GM23338 (cell line): ENCODE results near the gene CYP1A2. TPM values are rescaled to one million over a fixed set of nuclear protein-coding genes. Genes with fewer than 3 reads are reported as not detected.

ENCODE experiments used
- ATAC-seq: fragments of 200-7000 bp; cut with Tn5 transposase; 3 replicates; pipeline ENCODE4 v1.9.1; 2020
- DNase-seq: peaks from one replicate; pipeline ENCODE4 v3.0.0-alpha.2; 2015; ENCODE audit warnings: low spot score
- H2AFZ ChIP-seq: fragments of 200-600 bp; sonication (generic); 2 replicates; pipeline ENCODE4 v1.8.0; 2016; ENCODE audit warnings: antibody characterized with exemption, mild to moderate bottlenecking, moderate library complexity
- H3F3A ChIP-seq: fragments of 200-600 bp; sonication (generic); replicated peaks from 2 replicates; pipeline ENCODE4 v1.8.0; 2017; ENCODE audit warnings: antibody characterized with exemption, mixed run types, low read depth
- H3K27ac ChIP-seq: fragments of 200-600 bp; sonication (generic); 2 replicates; pipeline ENCODE4 v1.6.1; 2016; ENCODE audit warnings: low read depth
- H3K27me3 ChIP-seq: fragments of 200-600 bp; sonication (generic); 2 replicates; pipeline ENCODE4 v1.8.0; 2016; ENCODE audit warnings: mild to moderate bottlenecking, mixed run types, moderate library complexity; ENCODE audit not compliant: insufficient read depth
- H3K36me3 ChIP-seq: fragments of 200-600 bp; sonication (generic); 2 replicates; pipeline ENCODE4 v1.8.0; 2016; ENCODE audit warnings: mild to moderate bottlenecking; ENCODE audit not compliant: insufficient read depth
- H3K4me1 ChIP-seq: fragments of 200-600 bp; sonication (generic); 2 replicates; pipeline ENCODE4 v1.8.0; 2016; ENCODE audit warnings: mild to moderate bottlenecking, moderate library complexity; ENCODE audit not compliant: insufficient read depth
- H3K4me2 ChIP-seq: fragments of 200-600 bp; sonication (generic); 2 replicates; pipeline ENCODE4 v1.7.1; 2017; ENCODE audit warnings: mixed run types
- H3K4me3 ChIP-seq: fragments of 200-600 bp; sonication (generic); 2 replicates; pipeline ENCODE4 v1.6.1; 2016; ENCODE audit warnings: mixed run types
- H3K79me2 ChIP-seq: fragments of 200-600 bp; sonication (generic); replicated peaks from 2 replicates; pipeline ENCODE4 v1.8.0; 2017; ENCODE audit warnings: mild to moderate bottlenecking; ENCODE audit not compliant: insufficient read depth
- H3K9me2 ChIP-seq: fragments of 200-600 bp; sonication (generic); 2 replicates; pipeline ENCODE4 v1.8.0; 2017; ENCODE audit not compliant: insufficient read depth
- H4K20me1 ChIP-seq: fragments of 200-600 bp; sonication (generic); replicated peaks from 2 replicates; pipeline ENCODE4 v1.8.0; 2017; ENCODE audit warnings: mild to moderate bottlenecking; ENCODE audit not compliant: insufficient read depth
- H3K27ac Mint-ChIP-seq: 2 replicates; pipeline ENCODE4 v1.8.0; 2020; ENCODE audit warnings: inconsistent platforms, mild to moderate bottlenecking, moderate library complexity, mixed read lengths
- H3K27me3 Mint-ChIP-seq: 3 replicates; pipeline ENCODE4 v1.8.0; 2022; ENCODE audit warnings: low read depth, mild to moderate bottlenecking, moderate library complexity, mixed read lengths, inconsistent platforms; ENCODE audit not compliant: insufficient read depth, poor library complexity
- H3K36me3 Mint-ChIP-seq: 3 replicates; pipeline ENCODE4 v1.8.0; 2021; ENCODE audit warnings: low read depth, mild to moderate bottlenecking, inconsistent platforms, moderate library complexity, mixed read lengths
- H3K4me1 Mint-ChIP-seq: 3 replicates; pipeline ENCODE4 v1.8.0; 2020; ENCODE audit warnings: mild to moderate bottlenecking, inconsistent platforms, mixed read lengths
- H3K4me3 Mint-ChIP-seq: 3 replicates; pipeline ENCODE4 v1.8.0; 2021; ENCODE audit warnings: moderate library complexity, mild to moderate bottlenecking, inconsistent platforms, mixed read lengths
- H3K9me3 Mint-ChIP-seq: 3 replicates; pipeline ENCODE4 v1.8.0; 2020; ENCODE audit warnings: moderate library complexity, mild to moderate bottlenecking, inconsistent platforms, mixed read lengths
- CREB1 ChIP-seq: fragments of 250-450 bp; sonication (Bioruptor Pico); IDR thresholded peaks from 2 replicates; pipeline ENCODE4 v1.5.0; 2020; ENCODE audit warnings: low read depth, mild to moderate bottlenecking, moderate library complexity
- EZH2 ChIP-seq: fragments of 200-600 bp; sonication (generic); IDR thresholded peaks from one replicate; pipeline ENCODE4 v1.8.0; 2017; ENCODE audit warnings: antibody characterized with exemption, mild to moderate bottlenecking, low read depth; ENCODE audit not compliant: unreplicated experiment
- POLR2AphosphoS5 ChIP-seq: IDR thresholded peaks from 2 replicates; pipeline ENCODE4 v1.6.1; 2016; ENCODE audit warnings: antibody characterized with exemption, low read depth
- STAT1 ChIP-seq: IDR thresholded peaks from one replicate; pipeline ENCODE4 v1.6.1; 2016; ENCODE audit warnings: antibody characterized with exemption; ENCODE audit not compliant: unreplicated experiment
- ZNF114 ChIP-seq: fragments of 250-450 bp; sonication (Bioruptor Pico); IDR thresholded peaks from 2 replicates; pipeline ENCODE4 v1.5.0; 2020; ENCODE audit warnings: mild to moderate bottlenecking, moderate library complexity
- ZNF331 ChIP-seq: fragments of 250-450 bp; sonication (Bioruptor Pico); IDR thresholded peaks from 2 replicates; pipeline ENCODE4 v1.5.0; 2020; ENCODE audit warnings: low read depth, mild to moderate bottlenecking, moderate library complexity
- polyA plus RNA-seq: library from polyadenylated mRNA; unstranded; fragments of >200 nt; fragmentation: Nextera tagmentation; extraction: Ambion mirVana; gene quantifications from 2 replicates; pipeline ENCODE4 v1.2.1, GENCODE V29; 2016
- total RNA-seq: library from RNA; depleted of rRNA; stranded (reverse); fragments of >200 nt; shearing (Covaris generic); gene quantifications from 2 replicates; pipeline ENCODE4 v1.2.3, GENCODE V29; 2014
- TF ChIP-seq, protein P1 (sequence below): IDR thresholded peaks from 2 replicates; pipeline ENCODE4 v1.6.1; 2016; ENCODE audit warnings: antibody characterized with exemption
- TF ChIP-seq, protein P2 (sequence below): fragments of 250-450 bp; sonication (Bioruptor Pico); IDR thresholded peaks from 2 replicates; pipeline ENCODE4 v1.5.0; 2020; ENCODE audit warnings: mild to moderate bottlenecking, moderate library complexity
- TF ChIP-seq, protein P3 (sequence below), 2 experiments: fragments of 200-600 bp in 1 of 2; sonication (generic) in 1 of 2; conservative IDR thresholded peaks; 2 replicates each; pipeline versions ENCODE4 v1.5.1 to v1.6.1; 2016 to 2017; ENCODE audit warnings: antibody characterized with exemption in 2 of 2, low read depth in 2 of 2, mild to moderate bottlenecking in 2 of 2, moderate library complexity in 1 of 2

The CYP1A2 gene
- total and polyA plus RNA-seq, 2 experiments from 2014 or later = not detected

DNA sequence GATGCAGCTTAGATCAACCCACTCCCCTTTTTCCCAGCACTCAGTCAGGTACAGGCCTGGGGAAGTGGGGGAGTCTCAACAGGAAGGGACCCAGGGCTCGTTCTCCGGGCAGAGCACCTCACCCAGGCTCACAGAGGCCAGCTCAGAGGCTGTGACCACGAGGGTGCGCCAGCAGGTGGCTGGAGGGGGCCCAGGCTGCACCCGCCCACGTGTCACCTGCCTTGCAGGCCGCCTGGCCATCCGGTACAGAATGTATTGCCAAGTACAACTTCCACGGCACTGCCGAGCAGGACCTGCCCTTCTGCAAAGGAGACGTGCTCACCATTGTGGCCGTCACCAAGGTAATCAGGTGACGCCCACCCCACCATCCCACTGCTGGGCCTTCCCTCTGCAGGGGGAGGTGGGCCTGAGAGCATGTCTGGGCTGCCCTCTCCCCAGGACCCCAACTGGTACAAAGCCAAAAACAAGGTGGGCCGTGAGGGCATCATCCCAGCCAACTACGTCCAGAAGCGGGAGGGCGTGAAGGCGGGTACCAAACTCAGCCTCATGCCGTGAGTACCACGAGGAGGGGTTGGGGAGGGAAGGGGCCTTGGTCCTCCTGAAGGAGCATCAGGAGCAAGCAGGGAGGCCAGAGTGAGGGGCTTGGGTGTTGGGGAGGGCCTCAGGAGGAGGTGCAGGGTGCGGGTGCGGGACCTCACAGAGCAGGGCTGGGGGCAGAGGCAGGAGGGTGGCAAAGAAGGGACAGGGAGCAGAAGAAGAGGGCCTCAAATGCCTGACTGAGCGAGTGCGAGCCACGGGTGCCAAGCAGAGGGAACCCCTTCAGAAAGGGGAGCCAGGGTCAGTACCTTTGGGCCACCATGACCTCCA is 50.0 kb downstream of the CYP1A2 start:
- Histone ChIP-seq H3K27ac (no peak overlapping the region), H3K4me2 (no peak overlapping the region), H2AFZ (no peak overlapping the region), H3K4me1 (peaks cover 3% of the 10 kb centered on the region; the same call in 1 of the 2 replicates), H3K79me2 (no peaks in the 10 kb centered on the region), H4K20me1 (peaks cover 11% of the 10 kb centered on the region), H3K36me3 (no peaks in the 10 kb centered on the region; the same call in 1 of the 2 replicates), H3K4me3 (no peak overlapping the region), H3K27me3 (no peaks in the 10 kb centered on the region), H3F3A (no peaks in the 10 kb centered on the region), H3K9me2 (no peaks in the 10 kb centered on the region)
- Mint-ChIP-seq H3K4me1 (peaks cover 6% of the 10 kb centered on the region), H3K36me3 (peaks cover 14% of the 10 kb centered on the region; the same call in 2 of the 3 replicates), H3K9me3 (no peaks in the 10 kb centered on the region), H3K27me3 (peaks cover 6% of the 10 kb centered on the region), H3K27ac (no peak overlapping the region), H3K4me3 (no peak overlapping the region)
- ATAC-seq (no peak), DNase-seq (no peak)
- no peak for TF ChIP-seq ZNF331 (CRISPR knock-in tag)
- TF ChIP-seq CREB1 (CRISPR knock-in tag) = no peak
- no peak for TF ChIP-seq ZNF114 (CRISPR knock-in tag)
- TF ChIP-seq, protein P1, sequence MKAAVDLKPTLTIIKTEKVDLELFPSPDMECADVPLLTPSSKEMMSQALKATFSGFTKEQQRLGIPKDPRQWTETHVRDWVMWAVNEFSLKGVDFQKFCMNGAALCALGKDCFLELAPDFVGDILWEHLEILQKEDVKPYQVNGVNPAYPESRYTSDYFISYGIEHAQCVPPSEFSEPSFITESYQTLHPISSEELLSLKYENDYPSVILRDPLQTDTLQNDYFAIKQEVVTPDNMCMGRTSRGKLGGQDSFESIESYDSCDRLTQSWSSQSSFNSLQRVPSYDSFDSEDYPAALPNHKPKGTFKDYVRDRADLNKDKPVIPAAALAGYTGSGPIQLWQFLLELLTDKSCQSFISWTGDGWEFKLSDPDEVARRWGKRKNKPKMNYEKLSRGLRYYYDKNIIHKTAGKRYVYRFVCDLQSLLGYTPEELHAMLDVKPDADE = no peak
- TF ChIP-seq, protein P2, sequence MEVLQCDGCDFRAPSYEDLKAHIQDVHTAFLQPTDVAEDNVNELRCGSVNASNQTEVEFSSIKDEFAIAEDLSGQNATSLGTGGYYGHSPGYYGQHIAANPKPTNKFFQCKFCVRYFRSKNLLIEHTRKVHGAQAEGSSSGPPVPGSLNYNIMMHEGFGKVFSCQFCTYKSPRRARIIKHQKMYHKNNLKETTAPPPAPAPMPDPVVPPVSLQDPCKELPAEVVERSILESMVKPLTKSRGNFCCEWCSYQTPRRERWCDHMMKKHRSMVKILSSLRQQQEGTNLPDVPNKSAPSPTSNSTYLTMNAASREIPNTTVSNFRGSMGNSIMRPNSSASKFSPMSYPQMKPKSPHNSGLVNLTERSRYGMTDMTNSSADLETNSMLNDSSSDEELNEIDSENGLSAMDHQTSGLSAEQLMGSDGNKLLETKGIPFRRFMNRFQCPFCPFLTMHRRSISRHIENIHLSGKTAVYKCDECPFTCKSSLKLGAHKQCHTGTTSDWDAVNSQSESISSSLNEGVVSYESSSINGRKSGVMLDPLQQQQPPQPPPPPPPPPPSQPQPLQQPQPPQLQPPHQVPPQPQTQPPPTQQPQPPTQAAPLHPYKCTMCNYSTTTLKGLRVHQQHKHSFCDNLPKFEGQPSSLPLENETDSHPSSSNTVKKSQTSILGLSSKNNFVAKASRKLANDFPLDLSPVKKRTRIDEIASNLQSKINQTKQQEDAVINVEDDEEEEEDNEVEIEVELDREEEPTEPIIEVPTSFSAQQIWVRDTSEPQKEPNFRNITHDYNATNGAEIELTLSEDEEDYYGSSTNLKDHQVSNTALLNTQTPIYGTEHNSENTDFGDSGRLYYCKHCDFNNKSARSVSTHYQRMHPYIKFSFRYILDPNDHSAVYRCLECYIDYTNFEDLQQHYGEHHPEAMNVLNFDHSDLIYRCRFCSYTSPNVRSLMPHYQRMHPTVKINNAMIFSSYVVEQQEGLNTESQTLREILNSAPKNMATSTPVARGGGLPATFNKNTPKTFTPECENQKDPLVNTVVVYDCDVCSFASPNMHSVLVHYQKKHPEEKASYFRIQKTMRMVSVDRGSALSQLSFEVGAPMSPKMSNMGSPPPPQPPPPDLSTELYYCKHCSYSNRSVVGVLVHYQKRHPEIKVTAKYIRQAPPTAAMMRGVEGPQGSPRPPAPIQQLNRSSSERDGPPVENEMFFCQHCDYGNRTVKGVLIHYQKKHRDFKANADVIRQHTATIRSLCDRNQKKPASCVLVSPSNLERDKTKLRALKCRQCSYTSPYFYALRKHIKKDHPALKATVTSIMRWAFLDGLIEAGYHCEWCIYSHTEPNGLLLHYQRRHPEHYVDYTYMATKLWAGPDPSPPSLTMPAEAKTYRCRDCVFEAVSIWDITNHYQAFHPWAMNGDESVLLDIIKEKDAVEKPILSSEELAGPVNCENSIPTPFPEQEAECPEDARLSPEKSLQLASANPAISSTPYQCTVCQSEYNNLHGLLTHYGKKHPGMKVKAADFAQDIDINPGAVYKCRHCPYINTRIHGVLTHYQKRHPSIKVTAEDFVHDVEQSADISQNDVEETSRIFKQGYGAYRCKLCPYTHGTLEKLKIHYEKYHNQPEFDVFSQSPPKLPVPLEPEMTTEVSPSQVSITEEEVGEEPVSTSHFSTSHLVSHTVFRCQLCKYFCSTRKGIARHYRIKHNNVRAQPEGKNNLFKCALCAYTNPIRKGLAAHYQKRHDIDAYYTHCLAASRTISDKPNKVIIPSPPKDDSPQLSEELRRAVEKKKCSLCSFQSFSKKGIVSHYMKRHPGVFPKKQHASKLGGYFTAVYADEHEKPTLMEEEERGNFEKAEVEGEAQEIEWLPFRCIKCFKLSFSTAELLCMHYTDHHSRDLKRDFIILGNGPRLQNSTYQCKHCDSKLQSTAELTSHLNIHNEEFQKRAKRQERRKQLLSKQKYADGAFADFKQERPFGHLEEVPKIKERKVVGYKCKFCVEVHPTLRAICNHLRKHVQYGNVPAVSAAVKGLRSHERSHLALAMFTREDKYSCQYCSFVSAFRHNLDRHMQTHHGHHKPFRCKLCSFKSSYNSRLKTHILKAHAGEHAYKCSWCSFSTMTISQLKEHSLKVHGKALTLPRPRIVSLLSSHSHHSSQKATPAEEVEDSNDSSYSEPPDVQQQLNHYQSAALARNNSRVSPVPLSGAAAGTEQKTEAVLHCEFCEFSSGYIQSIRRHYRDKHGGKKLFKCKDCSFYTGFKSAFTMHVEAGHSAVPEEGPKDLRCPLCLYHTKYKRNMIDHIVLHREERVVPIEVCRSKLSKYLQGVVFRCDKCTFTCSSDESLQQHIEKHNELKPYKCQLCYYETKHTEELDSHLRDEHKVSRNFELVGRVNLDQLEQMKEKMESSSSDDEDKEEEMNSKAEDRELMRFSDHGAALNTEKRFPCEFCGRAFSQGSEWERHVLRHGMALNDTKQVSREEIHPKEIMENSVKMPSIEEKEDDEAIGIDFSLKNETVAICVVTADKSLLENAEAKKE (CRISPR knock-in tag) = no peak
- TF ChIP-seq STAT1 = no peak
- TF ChIP-seq, protein P3, sequence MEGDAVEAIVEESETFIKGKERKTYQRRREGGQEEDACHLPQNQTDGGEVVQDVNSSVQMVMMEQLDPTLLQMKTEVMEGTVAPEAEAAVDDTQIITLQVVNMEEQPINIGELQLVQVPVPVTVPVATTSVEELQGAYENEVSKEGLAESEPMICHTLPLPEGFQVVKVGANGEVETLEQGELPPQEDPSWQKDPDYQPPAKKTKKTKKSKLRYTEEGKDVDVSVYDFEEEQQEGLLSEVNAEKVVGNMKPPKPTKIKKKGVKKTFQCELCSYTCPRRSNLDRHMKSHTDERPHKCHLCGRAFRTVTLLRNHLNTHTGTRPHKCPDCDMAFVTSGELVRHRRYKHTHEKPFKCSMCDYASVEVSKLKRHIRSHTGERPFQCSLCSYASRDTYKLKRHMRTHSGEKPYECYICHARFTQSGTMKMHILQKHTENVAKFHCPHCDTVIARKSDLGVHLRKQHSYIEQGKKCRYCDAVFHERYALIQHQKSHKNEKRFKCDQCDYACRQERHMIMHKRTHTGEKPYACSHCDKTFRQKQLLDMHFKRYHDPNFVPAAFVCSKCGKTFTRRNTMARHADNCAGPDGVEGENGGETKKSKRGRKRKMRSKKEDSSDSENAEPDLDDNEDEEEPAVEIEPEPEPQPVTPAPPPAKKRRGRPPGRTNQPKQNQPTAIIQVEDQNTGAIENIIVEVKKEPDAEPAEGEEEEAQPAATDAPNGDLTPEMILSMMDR (conservative IDR thresholded peaks at IDR 0.05; ENCODE audit: low read depth in 2 of 2) = peak in 1 of 2 experiments; percentile 39; a peak in 2 of 4 replicates
- no peak for TF ChIP-seq POLR2AphosphoS5
- no peak for TF ChIP-seq EZH2
